GM19351 (cell line): ENCODE results near the gene GOLGA8S.
"Not testable (repeated sequence)": the region's sequence is repeated elsewhere in the genome, so short reads cannot be mapped to it uniquely, and the experiment has no call there.

Experiments
- ATAC-seq: cut with Tn5 transposase; IDR thresholded peaks from one replicate; pipeline ENCODE4 v1.9.1; 2021; ENCODE audit warnings: mild to moderate bottlenecking, moderate library complexity; ENCODE audit not compliant: unreplicated experiment

GOLGA8S gene, protein sequence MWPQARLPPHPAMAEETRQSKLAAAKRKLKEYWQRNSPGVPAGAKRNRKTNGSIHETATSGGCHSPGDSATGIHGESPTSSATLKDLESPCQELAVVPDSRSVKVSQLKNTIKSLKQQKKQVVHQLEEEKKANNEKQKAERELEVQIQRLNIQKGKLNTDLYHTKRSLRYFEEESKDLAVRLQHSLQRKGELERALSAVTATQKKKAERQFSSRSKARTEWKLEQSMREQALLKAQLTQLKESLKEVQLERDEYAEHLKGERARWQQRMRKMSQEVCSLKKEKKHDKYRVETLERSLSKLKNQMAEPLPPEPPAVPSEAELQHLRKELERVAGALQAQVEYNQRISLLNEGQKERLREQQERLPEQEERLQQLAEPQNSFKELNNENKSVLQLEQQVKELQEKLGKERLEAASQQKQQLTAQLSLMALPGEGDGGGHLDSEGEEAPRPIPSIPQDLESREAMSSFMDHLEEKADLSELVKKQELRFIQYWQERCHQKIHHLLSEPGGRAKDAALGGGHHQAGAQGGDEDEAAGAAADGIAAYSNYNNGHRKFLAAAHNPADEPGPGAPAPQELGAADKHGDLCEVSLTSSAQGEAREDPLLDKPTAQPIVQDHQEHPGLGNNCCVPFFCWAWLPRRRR

DNA sequence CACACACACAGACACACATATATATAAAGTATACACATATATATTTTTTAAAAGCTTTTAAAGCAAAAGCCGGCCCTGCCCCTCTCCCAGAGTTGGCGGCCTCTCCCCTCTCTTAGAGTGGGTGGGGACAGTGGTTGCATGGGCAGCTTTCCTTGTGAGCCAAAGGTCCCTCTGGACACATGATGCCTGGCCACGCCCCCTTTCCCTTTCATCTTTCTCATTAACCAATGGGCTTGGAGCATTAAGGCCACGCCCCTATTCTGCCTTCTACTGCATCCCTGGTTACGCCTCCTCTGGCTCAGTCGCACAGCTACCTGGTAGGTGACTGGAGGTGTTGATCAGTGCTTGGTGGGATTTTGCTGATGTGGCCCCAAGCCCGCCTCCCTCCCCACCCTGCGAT, at the start of gene GOLGA8S:
GOLGA8S (plus strand) TSS at position 301 of the 400 bp plus-strand sequence; CDS start at position 363, 62 bp downstream.
- not testable (repeated sequence) for ATAC-seq

DNA sequence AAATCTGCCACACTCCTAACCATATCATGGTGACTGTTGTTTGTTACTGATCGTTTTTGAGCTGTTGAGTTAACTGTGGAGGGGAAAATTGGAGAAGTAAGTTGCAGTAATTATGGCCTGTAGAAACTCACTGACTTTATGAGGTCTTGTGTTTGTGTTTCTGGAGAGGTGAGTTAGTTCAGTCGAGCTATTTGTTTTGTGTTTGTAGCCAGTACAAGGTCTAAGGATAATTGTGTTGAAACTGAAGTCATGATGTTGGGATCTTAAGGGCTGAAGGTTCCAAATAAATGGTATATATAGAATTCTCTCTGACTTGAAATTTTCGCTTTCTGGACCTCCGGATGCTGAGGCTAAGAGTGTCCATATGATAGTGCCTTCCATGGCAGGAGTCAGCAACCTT, 49.7 kb upstream of the GOLGA8S start:
- ATAC-seq, result not testable (repeated sequence)

DNA sequence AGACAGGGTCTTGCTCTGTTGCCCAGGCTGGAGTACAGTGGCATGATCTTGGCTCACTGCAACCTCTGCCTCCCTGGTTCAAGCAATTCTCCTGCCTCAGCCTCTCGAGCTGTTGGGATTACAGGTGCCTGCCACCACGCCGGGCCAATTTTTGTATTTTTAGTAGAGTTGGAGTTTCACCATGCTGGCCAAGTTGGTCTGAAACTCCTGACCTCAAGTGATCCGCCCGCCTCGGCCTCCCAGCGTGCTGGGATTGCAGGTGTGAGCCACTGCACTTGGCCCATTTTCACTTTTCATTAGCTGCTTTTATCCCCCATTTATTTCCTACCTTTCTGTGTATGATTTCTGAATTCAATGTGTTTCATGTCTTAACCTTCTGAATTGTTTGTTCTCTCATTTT, 48.6 kb upstream of the GOLGA8S start:
- not testable (repeated sequence) for ATAC-seq

DNA sequence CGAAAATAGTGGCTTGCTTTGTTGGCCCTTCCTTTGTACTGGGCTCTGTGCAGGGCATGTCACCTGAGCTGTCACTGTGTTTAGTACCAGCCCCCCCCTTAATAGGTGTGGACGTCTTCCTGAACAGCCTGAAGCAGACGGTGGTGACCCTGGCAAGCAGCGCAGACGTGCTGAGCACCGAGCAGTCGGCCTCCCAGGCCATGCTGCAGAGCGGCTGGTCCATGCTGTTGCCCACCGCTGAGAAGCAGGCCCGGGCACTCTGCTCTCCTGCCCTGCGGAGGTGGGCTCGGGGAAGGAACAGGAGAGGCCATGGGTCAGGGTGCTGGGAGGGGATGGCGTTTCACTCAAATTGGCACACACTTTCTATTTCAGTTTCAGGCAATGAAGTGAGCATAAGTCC, 43.3 kb upstream of the GOLGA8S start:
- ATAC-seq, result not testable (repeated sequence)

DNA sequence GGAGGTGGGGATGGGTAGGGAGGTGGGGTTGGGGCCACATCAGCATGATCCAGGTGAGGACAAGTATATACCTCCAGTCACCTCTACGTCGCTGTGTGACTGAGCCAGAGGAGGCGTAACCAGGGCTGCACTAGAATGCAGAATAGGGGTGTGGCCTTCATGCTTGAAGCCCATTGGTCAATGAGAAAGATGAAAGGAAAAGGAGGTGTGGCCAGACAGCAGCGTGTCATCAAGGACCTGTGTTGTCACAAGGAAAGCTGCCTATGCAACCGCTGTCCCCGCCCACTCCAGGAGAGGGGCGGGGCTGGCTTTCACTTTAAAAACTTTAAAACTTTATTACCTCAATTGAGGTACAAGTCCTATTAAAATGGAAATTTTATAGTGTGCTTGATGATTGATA, 20.5 kb upstream of the GOLGA8S start, which contains the start of gene GOLGA6L26:
GOLGA6L26 (minus strand) TSS at position 101 of the 400 bp plus-strand sequence; CDS start at position 40, 61 bp downstream.
- ATAC-seq, result not testable (repeated sequence)

DNA sequence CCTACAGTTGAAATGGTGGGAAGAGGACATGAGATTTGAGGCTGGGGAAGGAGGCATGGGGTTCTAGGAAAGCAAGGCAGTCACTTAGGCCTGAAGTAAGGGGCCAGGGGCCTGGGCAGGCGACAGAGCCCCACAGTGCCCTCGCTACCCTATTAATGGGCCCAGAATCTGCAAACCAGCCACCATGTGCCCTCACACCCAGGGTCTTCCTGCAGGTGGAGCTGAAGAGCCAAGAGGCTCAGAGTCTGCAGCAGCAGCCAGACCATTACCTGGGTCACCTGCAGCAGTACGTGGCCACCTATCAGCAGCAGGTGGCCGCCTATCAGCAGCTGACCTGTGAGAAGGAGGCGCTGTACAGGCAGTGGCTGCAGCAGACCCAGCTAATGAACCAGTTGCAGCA, 8.1 kb downstream of the GOLGA8S start:
- ATAC-seq, result not testable (repeated sequence)

DNA sequence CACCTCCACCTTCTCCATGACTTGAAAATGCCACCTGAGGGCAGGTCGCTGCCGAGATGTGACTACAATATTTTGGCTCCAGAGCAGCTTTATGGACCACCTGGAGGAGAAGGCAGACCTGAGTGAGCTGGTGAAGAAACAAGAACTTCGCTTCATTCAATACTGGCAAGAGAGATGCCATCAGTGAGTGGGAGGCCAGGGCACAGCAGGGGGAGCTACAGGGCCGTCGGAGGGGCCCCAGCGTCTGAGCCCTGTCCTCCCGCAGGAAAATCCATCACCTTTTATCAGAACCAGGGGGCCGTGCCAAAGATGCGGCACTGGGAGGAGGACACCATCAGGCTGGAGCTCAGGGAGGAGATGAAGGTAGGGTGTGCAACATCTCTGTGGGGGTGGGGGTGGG, 9.7 kb downstream of the GOLGA8S start:
- not testable (repeated sequence) for ATAC-seq

DNA sequence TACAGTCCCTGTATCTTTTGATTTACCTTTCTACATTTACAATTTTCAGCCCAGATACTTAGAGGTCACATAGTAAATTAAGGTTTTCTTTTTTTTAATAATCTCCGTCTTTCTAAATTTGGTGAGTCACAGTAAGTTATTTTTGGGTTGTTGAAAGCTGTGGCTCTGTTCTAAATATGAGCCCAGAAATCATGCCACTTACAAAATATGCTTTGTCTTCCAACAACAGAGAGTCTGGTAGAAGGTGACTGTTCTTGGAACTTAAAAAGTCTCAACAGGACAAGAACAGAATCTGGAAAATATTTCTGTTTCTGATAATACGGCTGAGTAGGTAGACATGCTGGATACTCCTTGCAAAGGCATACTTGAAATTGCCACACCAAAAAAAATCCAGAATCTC, 16.0 kb downstream of the GOLGA8S start:
- no peak for ATAC-seq

DNA sequence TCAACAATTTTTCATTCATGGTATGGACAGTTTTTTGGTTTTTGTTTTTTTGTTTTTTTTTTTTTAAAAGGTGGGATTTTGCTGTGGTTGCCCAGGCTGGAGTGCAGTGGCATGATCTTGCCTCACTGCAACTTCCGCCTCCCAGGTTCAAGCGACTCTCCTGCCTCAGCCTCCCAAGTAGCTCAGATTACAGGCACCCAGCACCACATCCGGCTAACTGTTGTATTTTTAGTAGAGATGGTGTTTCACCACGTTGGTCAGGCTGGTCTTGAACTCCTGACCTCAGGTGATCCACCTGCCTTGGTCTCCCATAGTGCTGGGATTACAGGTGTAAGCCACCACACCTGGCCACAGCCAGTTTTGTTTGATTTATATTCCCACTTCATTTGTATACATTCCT, 16.6 kb downstream of the GOLGA8S start:
- not testable (repeated sequence) for ATAC-seq

DNA sequence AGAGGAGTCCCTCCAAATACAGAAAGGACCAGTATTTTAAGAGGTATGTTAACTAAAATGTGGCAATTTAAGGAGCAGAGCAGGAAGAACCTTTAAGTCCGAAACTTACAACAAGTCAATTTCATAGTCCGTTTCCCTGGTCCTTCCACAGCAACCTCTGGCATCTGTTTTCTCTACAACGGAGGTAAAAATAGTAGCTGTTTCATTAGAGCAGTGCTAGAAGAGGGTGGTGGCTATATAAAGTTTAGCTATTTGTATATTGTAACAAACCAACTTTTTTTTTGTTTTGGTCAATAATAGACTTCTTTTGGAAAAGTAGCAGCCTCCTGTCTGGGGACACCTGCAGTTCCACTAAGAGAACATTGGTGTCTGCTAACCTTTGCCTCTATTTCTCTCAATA, 17.3 kb downstream of the GOLGA8S start:
- ATAC-seq, result not testable (repeated sequence)

DNA sequence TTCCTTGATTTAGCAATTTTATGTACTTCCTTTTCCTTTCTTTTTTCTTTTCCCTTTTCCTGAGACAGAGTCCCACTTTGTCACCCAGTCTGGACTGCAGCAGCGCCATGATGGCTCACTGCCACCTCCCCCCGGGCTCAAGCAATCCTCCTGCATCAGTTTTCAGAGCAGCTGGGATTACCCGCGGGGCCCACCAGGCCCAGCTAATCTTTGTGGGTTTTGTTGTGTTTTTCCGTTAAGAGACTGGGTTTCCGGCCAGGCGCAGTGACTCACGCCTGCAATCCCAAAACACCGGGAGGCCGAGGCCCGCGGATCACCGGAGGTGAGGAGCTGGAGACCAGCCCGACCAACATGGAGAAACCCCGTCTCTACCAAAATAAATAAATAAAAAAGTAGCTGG, 17.7 kb downstream of the GOLGA8S start:
- no peak for ATAC-seq

DNA sequence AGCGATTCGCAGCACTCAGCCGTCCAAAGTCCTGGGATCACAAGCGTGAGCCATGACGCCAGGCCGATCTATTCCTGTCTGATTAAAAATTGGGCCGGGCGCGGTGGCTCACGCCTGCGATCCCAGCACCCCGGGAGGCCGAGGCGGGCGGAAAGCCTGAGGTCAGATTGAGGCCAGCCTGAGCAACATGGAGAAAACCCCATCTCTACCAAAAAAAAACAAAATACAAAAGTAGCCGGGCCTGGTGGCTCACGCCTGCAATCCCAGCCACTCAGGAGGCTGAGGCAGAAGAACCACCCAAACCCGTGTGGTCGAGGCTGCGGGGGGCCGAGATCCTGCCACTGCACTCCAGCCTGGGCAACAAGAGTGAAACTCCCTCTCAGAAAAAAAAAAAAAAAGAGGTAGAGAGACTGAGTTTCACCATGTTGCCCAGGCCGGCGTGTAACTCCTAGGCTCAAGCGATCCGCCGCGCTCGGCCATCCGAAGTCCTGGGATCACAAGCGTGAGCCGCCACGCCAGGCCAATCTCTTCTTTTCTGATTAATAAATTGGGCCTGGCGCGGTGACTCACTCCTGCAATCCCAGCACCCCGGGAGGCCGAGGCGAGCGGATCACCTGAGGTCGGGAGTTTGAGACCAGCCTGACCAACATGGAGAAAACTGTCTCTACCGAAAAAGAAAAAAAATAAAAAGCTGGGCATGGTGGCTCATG, 18.5 kb downstream of the GOLGA8S start:
- ATAC-seq, result not testable (repeated sequence)

DNA sequence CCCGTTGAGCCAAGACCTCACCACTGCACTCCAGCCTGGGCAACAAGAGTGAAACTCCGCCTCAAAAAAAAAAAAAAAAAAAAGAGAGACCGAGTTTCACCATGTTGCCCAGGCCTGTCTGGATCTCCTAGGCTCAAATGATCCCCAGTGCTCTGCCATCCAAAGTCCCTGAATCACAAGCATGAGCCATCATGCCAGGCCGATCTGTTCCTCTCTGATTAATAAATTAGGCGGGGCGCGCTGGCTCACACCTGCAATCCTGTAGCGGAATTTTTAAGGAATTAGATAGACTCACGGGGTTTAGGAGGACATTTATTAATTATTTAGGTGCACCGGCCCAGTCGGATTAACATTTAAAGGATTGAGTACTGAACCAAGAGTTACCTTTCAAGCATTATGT, 19.7 kb downstream of the GOLGA8S start:
- not testable (repeated sequence) for ATAC-seq

DNA sequence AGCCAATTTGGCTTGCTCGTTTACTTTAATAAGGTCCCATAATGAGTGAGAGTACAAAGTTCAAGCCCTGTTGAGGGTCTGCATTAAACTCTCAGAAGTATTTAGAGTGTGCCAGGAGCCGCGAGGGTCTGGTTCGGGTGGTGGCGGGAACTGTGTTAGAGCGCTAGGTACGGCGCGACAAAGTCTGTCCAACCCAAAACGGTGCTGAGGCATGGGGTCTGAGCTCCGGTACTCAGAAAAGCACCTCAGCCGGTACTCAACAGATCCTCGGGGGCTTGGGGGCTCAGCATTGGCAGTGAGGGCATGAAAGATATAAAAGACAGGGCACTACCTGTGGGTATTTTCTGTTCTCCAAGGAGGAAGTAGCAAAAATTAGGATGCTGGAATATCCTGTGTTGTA, 24.4 kb downstream of the GOLGA8S start:
- not testable (repeated sequence) for ATAC-seq

DNA sequence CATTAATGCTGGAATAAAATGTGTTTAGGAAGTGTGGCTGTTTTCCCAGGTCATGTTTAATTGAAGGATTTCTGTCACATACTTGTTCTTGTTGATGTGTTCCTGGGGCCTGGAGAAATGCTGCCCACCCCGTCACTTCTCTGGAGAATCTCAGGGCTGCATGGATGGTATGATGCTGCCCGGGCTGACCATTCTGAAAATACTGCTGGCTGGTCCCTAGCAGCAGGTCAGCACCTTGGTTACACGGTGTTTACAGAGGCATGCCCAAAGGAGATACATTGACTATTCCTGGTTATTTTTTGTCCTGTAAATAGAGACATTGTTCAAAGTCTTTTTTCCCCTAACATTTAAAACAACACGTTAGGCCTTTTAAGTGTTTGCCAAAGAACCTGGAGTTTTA, 26.2 kb downstream of the GOLGA8S start:
- not testable (repeated sequence) for ATAC-seq

DNA sequence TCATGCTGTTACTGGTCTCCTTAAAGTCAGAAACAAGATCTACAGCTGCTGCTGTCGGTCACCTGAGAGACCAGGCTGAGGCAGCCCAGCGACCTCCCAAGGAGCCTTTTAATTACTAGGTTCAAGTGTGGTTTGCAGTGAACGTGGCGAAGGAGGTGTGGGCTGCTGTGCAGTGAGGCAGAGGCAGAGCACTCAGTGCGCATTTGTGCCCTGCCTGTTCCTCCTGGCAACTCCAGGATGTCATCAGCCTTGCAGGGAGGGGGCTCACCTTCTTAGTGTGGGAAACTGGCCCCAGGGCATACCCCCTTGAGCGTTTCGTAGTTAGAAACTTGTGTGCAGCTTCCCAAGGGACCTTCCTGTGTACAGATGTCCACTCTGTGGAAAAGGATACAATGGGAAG, 26.6 kb downstream of the GOLGA8S start:
- not testable (repeated sequence) for ATAC-seq

DNA sequence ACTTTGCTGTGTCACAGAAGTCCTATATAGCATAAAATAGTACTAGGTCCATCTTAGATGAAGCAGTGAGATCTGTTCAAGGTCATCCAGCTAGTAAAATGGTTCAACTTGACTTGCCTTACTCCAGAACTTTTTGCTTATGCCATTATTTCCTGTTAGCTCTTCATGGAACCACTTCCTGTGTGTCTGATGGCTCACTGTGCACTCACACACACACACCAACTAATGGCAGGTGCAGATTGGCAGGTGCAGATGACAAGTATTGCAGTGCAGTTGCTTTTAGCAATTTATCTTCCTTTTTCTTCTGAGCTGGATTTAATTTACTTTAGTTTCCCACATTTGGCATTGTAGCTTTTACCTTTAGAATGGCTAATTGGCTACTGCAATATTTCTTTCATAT, 29.8 kb downstream of the GOLGA8S start:
- no peak for ATAC-seq

DNA sequence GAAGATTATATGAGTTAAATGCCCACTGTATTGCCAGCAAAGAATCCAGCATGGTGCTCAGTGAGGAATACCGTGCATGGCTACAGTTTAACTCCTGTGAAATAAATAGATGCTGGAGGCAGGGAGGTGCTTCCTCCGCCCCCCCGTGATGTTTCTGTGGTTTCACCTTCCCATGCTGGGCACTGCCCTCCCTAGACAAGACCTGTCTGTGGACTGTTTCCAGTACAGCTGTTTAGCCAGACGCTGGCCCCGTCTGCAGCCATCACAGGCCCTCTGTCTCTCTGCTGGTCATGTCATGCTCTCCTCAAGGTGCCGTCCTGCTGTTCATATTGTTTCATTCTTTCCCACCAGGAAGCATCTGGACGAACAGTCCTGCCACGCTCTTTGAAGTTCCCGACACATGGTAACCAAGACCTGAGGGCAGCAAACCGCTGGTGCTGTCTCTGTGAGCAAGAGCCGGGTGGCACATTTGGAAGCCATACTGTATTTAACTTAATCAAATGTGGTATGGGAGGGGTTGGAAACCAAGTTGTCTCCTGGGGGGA, 31.4 kb downstream of the GOLGA8S start:
- no peak for ATAC-seq

DNA sequence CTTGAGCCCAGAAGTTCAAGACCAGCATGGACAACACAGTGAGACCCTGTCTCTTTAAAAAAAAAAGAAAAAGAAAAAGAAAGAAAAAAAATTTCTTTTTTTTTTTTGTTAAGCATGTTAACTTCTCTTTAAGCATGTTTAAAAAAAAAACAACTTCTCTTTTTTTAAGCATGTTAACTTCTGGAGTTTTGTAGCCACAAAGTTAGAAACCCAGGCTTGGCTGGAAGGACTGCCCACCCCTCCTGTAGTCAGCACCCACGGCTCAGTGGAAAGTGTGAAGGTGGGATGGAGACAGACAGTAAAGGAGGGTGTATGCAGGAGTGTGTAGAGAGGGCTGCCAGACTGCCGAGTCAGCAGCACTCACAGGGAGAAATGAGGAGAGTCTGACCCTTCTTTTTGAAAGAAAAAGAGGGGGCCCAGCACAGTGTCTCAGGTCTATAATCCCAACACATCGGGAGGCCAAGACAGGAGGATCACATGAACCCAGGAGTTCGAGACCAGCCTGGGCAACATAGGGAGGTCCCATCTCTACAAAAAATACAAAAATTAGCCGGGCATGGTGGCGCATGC, 33.2 kb downstream of the GOLGA8S start:
- ATAC-seq, result no peak

DNA sequence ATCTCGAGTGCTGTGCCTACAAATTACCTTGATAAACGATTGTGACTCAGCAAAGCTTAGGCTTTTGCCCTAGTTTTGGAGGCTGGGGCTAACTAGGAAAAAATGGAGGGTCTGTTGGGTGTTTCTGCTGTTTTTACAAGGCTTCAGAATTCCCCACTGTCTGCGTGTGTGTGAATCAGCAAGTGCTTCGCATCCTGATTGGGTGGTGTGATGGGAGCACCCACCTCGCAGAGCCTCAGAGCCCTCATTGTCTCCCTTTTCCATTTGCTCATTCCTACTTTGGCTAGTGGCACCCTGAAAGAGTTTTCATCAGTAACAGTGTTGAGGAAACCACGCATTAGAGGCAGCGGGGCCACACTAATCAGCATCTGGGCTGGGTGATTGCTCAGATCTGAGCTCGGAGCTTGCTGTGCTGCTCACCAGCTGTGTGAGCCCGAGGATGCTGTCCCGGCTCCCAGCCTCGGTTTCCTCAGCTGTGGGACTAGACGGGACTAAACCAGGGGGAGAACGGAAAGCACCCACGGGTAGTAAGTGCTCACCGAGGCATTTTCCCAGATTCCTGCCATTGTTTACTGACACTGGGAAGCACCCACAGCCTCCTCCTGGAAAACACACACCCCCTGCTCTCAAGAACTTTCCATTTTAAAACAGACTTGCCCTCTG, 40.6 kb downstream of the GOLGA8S start:
- no peak for ATAC-seq
